NCI-H82 (cell line): ENCODE results near the gene CLCC1.
"Not testable (repeated sequence)": the region's sequence is repeated elsewhere in the genome, so short reads cannot be mapped to it uniquely, and the experiment has no call there.

Source experiments
- DNase-seq: peaks from one replicate; lab custom pipeline; 2025; lab: John Stamatoyannopoulos, UW

CLCC1 gene, protein sequence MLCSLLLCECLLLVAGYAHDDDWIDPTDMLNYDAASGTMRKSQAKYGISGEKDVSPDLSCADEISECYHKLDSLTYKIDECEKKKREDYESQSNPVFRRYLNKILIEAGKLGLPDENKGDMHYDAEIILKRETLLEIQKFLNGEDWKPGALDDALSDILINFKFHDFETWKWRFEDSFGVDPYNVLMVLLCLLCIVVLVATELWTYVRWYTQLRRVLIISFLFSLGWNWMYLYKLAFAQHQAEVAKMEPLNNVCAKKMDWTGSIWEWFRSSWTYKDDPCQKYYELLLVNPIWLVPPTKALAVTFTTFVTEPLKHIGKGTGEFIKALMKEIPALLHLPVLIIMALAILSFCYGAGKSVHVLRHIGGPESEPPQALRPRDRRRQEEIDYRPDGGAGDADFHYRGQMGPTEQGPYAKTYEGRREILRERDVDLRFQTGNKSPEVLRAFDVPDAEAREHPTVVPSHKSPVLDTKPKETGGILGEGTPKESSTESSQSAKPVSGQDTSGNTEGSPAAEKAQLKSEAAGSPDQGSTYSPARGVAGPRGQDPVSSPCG

DNA sequence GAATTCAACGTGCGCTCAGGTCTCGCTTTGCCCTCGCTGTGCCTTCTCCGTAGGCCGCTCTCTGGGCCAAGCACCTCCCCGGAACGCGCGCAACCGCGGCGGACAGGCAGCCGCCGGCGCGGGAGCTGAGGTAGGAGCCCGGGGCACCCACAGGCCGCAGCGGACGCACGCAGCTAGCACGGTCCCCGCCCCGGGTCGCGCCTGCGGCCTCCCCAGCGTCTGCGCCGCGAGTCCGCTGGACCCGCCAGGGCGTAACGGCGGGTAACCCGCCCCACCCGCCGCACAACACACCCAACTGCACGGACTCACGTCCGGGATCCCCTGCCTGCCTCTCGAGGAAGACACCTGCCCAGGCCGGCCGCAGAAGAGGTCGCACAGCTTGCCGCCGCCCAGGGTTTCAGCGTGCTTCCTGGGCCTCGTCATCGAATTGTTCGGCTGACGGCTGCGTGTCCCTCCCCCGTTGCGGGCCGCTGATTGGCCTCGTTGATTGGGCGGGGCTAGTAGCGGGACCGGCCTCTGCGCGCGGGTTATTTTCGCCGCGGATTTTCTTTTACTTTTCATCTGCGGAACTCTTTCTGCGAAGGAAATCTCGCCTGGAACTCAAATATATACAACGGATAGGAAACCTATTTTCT, at the start of gene CLCC1:
Gene CLCC1 (minus strand): TSS at position 433 of the 635 bp plus-strand sequence. CDS start 13,047 bp downstream, outside the sequence.
- peak; percentile 95 for DNase-seq

DNA sequence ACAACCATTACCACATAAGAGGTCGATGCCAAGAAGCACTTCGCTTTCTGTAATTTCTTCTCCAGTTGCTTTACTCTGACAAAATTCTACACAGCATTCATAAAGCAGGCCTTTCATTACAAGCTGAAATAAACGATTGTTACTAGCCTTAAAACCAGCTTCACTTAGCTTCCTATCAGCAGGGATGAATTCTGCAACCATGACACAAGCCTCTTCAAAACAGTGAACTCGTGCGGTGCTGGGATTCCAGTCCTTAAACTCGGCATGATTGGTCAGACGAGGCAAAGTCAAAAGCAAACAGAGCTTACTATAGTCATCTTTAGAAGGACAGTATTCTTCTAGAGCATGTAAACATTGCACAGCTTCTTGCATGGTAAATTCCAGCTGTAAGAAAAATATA, 48.1 kb upstream of the CLCC1 start:
- DNase-seq, result no peak

DNA sequence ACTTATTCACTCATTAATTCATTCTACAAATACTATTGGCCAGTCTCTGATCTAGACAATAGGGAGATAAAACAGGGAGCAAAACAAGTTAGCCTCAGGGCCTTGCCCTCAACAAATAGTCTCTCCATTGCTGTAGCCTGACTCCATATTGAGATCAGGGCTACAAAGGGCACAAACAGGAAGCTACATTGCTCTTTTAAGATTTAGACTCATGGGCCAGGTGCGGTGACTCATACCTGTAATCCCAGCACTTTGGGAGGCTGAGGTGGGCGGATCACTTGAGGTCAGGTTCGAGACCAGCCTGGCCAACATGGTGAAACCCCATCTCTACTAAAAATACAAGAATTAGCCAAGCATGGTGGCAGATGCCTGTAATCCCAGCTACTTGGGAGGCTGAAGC, 33.3 kb upstream of the CLCC1 start:
- DNase-seq, result not testable (repeated sequence)

DNA sequence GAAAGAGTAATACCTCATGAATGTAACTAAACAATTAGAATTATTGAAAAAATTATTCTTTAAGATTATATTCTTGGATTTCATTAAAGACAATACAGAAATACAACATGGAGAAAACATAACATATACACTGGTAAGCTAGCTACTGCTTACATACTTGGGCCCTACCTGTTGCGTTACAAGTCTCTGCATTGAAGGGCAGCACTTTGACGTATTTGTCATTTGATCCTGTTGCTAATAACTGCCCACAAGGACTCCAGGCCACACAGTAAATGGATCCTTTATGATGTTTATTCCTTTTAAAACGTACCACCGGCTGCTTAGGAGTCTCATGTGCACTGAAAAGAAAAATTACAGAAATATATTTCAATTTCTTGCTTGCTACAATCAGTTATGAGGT, 19.8 kb upstream of the CLCC1 start:
- DNase-seq, result no peak

DNA sequence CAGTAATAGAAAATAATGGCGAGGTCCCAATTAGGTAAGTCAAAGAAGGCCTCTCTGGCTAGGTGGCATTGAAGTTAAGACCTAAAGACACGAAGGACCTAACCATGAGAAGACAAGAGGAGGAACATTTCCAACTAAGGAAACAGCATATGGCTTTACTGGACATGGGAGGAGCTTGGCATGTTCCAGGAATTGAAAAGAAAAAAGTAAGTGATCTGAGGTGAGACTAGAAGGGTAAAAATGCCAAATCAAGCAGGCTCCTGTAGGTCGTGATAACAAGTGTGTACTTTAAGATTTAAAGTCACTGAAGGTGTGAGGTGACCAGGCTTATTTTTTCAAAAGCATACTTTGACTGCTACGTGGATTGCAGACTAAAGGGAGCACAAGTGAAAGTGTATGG, 13.4 kb upstream of the CLCC1 start:
- no peak for DNase-seq

DNA sequence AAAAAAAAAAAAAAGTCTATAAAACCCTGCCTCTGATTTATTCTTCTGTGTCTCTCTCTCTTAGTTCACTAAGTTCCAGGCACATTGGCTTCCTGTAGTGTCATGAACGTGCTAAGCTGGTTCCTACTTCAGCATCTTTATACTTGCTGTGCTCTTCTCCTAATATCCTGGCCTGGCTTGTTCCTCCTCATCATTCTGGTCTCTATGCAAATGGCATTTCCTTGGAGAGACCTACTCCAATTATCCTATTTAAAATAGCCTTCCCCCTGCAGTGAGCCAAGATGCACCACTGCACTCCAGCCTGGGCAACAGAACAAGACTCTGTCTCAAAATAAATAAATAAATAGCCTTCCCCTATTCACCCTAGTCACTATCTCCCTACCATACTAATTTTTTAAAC, 9.7 kb upstream of the CLCC1 start:
- DNase-seq, result no peak

DNA sequence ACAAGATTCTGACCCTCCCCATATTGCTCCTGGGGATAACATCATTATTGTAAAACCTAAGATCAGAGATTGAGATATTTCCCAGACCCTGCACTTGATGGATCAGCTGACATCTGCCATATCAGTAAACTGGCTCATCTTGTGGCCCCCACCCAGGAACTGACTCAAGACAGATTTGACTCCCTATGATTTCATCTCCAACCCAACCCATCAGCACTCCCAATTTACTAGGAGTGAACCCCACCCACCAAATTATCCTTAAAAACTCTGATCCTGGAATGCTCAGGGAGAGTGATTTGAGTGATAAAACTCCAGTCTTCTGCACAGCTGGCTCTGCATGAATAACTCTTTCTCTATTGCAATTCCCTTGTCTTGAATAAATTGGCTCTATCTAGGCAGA, 6.1 kb upstream of the CLCC1 start:
- no peak for DNase-seq

DNA sequence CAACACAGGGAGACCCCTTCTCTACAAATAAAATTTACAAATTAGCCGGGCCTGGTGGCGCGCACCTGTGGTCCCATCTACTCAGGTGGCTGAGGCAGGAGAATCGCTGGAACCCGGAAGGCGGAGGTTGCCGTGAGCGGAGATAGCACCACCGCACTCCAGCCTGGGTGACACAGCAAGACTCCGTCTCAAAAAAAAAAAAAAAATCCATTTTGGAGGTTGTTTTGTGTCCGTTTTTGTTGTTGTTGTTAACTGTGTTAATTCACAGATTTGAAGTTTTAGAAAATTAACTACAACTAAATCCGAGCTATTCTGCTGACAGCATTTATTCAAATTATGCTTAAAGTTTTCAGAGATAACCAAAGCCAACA, 618 bp downstream of the CLCC1 start:
- DNase-seq, result no peak

DNA sequence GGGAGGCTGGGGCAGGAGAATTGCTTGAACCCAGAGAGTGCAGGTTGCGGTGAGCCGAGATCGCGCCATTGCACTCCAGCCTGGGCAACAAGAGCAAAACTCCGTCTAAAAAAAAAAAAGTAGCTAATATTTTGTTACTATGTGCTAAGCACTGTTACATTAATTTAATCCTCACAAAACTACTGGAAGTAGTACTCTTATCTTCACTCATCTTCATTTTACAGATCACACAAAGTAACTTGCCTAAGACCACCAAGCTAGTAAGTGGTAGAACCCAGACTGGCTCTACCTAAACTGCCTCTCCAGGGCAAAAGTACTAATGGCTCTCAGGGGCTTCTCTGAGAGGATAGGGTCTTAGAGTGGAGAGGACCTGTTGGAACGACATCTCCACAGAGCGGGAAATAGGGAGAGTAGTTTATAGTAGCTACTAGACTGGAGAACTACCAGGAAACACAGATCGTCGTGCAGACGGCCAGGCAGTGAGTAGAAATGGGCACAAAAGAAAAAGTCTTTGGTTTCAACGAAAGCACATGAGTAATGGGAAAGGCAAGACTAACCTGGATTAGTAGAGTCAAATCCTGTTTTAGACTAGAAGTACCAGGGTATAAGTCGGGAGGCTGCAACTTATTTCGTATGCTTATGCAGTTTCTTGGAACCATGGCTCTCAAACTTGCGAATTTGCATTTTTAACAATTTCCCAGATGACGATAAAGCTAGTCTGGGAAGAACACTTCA, 1.4 kb downstream of the CLCC1 start:
- peak; percentile 58 for DNase-seq

DNA sequence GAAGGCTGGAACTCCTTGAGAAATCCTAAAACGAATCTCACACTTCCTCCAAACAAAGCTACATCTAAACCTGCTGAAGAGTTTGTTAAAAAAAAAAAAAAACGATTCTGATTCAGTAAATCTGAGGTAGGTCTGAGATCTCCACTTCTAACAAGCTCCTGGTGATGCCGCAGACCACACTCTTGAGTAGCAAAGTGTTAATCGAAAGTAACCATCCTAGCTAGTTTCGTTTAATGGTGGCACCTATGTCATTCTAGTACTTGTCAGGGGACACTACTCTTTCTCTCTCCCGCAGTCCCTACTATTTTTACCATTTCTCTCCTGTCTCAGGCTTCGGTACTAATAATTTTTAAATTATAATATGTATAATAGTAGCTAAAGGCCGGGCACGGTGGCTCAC, 2.1 kb downstream of the CLCC1 start:
- DNase-seq, result no peak

DNA sequence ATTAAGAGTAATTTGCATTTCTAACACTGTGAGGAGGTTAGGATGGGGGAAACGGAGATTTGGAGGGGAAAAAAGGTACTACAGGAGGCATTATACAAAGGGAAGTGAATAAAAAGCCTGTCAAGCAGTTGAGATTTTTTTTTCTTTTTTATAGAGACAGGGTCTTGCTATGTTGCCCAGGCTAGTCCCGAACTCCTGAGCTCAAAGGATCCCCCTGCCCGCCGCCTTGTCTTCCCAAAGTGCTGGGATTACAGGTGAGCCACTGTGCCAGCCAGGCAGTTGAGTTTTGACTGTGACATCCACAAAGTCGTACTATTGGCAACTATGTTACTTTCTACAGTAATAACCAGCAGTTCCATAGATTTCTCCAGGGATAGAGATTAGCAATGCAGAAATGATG, 2.6 kb downstream of the CLCC1 start:
- DNase-seq, result no peak

DNA sequence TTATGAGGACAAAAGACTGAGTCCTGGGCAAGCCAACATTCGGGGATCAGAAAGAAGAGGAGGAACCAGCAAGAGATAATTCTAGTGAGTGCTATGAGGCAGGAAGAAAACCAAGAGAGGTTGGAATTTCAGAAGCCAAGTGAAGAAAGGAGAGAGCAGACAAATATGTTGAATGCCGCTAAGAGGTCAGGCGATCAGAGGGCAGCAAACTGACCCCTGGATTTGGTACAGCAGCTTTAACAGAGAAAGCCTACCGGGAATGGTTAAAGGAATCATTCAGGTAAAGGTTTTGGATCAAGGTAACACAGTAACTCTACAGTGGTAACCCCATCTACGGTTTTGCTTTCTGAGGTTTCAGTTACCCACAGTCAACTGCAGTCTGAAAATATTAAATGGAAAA, 5.4 kb downstream of the CLCC1 start:
- DNase-seq, result no peak

DNA sequence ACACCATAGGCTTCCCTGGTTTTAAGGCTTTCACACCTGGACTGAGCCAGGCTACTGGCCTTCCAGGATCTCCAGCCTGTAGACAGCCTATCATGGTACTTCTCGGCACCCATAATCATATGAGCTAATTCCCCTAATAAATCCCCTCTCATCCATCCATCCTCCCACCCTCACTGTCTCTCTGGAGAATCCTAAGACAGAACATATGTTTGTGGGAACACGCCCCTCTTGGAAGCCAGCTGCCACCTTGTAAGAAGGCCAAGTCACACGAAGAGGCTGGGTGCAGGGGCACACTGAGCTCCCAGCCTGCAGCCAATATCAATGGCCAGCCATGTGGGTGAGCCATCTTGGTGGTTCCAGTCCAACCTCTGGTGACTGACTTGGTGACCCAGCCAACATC, 7.4 kb downstream of the CLCC1 start:
- peak; percentile 100 for DNase-seq

DNA sequence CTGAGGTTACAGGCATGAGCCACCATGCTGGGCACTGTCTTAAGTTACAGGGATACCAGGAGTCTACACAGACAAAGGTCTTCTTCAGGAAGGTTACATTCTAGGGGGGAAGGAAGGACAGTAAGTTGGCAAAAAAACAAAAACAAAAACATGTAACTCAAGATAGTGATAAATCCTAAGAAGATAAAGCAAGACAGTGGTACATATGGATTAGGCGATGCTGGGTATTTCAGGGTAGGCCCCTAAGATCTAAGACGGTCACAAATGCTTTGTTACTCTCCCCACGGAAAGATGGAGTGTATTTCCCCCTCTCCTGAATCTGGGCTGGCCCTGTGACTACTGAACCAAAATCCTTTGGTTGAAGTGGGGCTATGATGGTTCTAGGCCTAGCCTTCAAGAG, 8.2 kb downstream of the CLCC1 start:
- no peak for DNase-seq

DNA sequence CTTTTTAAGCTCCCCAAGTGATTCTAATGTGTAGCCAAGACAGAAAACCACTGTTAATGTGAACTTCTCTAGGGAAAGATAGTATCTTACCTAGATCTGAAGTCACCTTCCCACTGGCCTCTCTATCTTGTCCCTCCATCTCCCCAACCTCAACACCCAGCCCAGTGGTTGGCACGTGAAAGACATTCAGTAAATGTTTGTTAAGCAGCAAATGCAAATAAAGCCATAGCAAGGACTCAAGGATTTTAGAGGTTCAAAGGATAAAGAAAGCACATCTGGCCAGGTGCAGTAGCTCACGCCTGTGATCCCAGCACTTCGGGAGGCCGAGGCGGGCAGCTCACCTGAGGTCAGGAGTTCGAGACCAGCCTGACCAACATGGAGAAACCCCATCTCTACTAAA, 9.8 kb downstream of the CLCC1 start:
- no peak for DNase-seq

DNA sequence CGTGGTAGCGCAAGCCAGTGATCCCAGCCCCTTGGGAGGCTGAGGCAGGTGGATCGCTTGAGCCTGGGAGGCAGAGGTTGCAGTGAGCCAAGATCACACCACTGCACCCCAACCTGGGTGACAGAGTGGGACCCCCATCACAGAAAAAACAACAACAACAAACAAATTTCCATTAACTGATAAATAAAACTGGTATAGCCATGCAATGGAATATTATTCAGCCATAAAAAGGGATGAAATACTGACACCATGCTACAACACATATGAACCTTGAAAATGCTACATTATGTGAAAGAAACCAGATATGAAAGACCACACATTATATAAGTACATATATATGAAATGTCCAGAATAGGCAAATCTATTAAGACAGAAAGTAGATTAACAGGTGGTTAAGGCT, 12.0 kb downstream of the CLCC1 start:
- DNase-seq, result no peak

DNA sequence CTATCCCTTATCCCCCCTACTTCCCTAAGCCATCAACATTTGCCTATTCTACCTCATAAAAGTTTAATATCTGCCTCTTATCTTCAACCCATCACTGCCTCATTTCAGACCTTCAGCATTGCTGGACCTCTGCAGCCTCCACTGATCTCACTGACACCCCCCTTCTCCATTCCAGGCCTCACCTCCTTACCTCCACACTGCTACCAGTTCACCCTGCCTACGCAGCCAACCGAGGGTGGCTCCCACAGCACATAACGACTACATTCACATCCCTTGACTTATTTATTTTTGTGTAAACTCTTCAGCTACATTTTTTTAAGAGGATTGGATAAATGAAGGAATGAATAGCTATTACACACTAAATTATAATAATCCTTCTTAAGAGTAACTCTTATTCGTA, 14.2 kb downstream of the CLCC1 start:
- DNase-seq, result no peak

DNA sequence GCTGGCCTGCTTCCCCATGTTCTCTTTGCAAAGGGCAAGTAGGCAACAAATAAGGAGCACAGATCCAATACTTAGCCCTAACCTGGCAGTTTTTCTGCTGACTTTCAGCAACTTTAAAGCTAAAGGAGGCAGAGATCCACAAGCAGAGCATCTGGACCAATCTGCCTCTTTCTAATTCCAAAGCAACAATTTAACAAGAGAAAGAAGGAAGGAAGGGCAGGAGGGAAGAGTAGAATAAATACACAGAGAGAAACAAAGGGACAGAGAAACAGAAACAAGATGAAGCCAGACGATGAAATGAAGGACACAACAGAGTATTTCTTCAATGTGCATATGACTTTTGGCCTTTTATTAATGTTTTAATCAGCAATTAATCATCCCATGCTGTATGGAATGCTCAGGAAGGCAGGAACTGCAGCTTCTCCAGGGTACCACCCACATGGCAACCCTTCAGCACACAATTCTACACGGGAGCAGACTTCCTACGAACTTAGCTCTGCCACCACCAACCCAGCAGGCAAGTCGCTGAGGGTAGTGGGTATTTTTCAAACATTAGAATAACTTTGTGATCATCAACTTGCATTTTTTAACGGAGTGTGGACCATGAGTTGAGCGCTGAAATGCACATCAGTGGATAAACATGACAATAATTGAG, 15.3 kb downstream of the CLCC1 start:
- DNase-seq, result no peak

DNA sequence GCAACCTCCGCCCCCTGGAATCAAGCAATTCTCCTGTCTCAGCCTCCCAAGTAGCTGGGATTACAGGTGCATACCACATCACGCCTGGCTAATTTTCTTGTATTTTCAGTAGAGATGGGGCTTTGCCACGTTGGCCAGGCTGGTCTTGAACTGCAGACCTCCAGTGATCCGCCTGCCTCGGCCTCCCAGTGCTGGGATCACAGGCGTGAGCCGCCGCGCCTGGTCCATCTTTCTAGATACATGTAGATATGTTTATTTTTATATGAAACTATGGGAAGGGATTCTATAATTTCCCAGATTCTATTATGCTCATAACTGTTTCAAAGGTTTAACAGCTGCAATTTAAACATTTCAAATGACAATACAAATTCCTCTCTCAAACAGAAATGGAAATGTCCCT, 27.1 kb downstream of the CLCC1 start:
- no peak for DNase-seq

DNA sequence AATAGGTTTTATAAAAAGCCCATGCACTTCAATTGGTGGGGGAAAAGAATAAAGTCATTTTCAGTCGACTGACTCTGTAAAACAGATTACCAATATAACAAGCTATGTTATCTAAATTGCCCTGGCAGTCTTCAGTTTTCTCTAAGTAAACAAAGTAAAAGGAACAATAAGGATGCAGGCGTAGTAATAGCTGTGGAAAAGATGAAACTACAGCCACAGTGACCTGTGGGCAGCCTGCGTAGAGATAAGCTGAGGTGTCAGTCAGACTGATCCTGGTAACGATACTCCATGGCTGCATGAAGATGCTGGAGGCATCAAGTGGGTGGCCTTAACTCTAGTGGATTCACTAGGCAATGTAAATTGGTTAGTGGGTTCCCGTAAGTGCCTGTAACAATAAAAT, 29.3 kb downstream of the CLCC1 start:
- peak; percentile 10 for DNase-seq

DNA sequence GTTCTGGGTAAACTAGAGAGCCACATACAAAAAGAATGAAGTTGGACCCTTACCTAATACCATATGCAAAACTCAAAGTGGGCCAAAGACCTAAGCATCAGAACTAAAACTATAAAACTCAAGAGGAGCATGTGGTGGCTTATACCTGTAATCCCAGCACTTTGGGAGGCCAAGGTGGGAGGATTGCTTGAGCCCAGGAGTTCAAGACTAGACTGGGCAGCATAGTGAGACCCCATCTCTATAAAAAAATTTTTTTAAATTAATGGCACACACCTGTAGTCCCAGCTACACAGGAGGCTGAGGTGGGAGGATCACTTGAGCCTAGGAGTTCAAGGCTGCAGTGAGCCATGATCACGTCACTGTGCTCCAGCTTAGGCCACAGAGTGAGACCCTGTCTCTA, 35.7 kb downstream of the CLCC1 start:
- not testable (repeated sequence) for DNase-seq

DNA sequence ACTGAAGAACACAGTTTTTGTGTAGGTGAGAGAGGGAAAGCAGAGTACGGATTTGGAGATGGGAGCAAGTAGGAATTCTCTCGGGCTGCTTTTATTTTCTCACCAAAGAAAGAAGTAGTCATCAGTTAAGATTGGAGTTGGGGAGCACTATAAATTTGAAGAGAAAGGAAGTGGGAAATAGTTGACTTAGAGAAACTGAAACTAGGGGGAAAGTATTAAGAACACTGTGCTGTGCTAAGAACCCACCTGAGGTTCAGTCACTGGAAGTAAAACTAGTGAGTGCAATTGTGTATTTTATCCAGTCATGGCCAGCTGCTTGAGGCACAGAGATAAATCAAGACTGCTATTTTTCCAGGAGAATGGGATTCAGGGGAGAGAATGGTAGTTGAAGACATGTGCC, 37.4 kb downstream of the CLCC1 start:
- DNase-seq, result no peak
